C1 segment of cervical spinal cord (tissue), 14 donors: Measurements from ENCODE around the gene SHC2.

ENCODE experiments used
- DNase-seq, 14 donors: peaks; one replicate each; lab custom pipeline; 2025; lab: John Stamatoyannopoulos, UW

The SHC2 gene

DNA sequence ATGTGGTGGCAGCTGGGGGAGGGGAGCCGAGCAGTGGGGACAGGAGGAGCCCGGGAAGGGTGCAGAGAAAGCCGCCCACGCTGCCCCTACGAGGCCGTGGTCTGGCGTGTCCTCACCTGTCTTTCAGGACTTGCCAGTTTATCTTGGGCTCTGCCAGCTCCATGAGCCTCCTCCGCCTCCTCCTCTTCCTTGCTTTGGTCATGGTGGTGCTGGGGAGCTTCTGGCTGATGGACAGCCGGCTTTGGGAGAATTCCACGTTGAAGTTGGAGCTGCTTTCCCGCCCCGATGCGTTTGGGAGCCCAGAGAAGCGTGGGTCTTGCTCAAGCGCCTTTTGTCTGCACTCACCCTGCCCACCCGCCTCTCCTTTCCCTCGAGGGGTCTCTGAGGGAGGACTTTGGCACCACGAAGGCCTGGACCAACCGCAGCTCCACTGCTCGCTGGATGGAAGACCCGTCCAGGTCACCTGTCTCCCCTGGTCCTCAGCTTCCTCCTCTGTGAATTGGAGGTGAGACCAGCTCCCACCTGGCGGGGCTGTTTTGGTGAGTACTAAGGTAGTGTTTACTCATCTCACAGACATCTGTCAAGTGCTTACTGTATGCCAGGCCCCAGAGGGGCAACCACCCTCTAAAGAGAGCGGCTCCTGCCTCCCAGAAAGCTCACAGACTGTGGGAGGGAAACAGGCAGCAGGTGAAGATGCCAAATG lies 86.5 kb downstream of the SHC2 start:
- no peak for DNase-seq

DNA sequence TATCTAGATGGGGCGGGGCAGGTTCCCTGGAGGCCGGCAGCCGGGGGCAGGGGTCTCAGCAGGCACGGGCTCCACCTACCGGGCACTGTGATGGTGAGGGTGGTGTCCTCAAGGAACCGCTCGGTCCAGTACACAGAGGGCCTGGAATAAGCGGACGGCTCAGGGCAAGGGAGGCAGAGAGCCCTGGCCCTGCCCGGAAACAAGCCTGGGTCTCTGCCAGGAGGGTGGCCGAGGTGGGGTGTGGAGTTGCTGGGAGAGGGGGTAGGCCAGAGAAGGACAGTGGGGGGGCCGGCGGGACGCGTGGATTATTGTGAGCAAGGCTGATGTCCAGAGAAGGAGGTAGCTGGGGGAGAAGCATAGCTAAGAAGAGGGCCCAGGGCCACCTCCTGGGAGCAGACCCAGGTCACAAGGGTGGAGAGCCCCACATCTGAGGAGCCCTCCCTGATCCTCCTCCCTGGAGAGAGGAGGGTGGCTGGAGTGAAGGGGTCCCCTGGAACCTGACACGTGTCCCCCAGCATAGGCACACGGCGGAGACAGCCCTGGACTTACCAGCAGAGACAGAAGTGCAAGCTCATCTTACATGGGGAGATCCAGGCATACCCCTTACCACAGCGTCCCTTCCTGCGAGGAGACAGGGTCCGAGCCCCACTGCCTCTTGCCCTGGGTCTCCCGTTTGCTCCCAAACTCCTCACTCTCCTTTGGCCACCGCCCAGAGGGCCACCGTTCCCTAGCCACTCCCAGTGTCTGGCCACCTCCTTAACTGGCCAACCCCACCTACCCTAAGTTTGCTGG lies 87.2 kb downstream of the SHC2 start:
- no peak for DNase-seq

DNA sequence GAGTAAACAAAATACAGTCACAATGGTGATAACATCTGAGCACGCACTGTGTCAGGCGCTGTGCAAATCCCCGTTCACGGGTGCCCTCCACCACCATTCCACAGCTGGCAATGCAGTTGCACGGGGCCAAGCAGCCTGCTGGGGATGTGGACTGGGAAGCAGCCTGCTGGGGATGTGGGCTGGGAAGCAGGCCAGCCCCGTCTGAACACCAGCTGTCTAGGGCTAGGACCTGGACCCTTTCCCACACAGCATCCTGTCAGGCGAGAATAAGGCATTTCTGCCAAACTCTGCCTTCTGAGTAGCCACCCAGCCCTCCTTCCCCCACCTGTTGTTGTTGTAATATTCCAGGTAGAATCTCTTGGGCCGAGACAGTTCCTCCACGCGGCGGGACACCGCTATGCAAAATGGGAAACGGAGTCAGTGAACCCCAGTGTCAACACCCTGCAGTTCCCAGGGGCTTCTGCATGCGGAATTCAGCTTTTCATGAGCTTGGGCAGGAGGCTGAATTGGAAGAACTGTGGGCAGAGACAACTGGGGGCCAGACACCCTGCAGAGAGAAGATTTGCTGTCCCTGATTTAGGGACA lies 88.4 kb downstream of the SHC2 start:
- peak in 1 of 14 donors; percentile 43 for DNase-seq

DNA sequence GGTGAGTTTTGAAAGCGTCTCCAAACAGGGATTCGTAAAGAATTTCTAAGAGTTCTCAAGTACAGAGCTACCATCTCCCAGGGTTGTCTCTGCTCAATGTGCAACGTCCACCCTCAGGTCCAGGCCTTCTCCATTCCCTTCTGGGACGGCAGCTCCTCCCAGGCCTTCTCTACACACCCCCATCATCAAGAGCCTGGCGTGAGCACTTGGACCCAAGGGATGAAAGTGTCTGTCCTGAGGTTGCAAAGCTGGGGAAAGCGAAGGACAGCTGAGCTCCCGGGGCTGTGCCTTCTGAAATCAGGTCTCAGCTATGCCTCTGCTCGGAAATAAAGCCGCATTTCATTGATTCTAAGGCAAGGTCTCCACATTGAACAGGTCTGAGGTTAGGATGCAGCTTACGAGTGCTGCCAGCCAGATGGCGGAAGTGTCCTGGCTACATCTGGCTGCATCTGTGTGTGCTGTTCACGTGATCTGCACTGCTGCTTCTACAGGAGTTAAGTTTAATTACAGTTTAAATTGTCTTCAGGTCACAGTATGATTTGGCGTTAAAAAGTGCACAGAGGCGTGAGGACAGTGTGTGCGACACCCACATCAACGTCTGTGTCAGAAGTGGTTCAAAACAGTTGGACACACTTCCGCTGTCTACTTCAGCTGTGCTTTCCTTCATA lies 89.2 kb downstream of the SHC2 start:
- no peak for DNase-seq

DNA sequence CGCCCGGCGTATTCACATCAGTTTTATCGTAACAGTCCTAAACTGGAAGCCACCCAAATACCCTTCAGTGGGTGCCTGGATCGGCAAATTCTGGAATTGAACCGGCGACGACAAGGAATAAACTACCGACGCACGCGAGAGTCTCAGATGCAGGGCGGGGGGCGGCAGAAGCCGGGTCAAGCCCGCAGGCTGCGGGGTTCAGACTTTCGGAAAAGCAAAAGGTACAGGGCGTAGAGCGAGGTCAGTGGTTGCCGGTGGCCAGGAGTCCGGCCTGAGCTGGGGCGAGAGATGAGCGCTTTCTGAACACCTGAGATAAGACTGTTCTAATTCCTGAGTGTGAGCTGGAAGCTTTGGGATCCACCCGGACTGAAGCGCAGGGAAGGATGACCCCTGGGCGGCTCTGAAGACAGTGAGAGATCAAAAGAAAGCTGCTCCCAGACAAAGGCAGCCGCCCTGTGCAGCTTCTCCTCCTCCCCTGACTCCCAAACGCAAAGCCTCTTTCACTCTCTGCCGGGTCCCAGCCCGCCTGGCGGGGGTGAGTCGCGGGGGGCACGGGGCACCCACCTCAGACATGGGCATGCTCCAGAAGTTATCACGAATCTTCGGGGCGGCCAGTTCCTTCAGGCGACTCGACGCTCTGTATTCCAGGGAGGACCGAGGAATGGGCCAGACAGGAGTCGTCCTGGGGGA lies 90.0 kb downstream of the SHC2 start:
- no peak for DNase-seq

DNA sequence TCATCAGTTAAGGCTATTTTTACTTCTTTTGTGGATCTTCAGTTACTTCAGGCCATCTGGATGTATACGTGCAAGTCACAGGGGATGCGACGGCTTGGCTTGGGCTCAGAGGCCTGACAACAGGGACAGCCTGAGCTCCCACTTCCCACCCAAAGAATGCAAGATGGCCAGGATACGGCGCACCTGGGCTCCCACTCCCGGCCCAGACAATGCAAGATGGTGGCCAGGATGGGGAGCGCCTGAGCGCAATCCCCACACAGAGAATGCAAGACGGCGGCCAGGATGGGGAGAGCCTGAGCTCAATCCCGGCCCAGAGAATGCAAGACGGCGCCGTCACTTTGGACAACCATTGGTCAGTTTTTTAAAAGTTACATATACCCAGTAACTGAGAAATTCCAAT lies 91.0 kb downstream of the SHC2 start:
- DNase-seq = no peak

DNA sequence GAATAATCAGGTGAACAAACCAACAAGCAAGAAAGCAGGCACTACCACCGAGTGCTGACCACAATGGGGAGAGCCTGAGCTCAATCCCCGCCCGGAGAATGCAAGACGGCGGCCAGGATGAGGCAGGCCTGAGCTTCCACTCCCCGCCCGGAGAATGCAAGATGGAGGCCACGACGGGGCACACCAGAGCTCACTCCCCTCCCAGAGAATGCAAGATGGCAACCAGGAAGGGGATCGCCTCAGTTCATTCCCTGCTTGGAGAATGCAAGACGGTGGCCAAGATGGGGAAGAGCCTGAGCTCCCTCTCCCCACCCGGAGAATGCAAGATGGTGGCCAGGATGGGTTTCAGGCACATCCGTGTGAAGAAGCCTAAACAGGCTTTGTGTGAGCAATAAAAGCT lies 91.6 kb downstream of the SHC2 start:
- no peak for DNase-seq

DNA sequence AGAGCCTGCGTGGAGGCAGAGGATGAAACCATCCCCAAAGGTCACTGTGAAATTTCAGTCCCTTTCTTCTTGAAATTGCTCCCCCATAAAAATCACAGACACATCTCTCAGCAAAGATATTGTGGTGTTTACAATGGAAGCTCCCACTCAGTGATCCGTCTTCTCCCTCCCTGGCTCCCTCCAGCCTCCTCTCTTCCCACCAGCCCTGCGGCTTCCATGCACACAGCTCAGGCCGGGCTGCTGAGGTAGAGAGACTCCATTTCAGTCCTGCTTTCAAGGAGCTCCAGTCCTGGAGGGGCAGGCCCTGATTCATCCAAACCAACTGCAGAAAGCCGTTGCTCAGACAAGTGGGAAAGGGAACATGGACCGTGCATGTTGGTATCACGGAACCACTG lies 92.2 kb downstream of the SHC2 start:
- DNase-seq = no peak

DNA sequence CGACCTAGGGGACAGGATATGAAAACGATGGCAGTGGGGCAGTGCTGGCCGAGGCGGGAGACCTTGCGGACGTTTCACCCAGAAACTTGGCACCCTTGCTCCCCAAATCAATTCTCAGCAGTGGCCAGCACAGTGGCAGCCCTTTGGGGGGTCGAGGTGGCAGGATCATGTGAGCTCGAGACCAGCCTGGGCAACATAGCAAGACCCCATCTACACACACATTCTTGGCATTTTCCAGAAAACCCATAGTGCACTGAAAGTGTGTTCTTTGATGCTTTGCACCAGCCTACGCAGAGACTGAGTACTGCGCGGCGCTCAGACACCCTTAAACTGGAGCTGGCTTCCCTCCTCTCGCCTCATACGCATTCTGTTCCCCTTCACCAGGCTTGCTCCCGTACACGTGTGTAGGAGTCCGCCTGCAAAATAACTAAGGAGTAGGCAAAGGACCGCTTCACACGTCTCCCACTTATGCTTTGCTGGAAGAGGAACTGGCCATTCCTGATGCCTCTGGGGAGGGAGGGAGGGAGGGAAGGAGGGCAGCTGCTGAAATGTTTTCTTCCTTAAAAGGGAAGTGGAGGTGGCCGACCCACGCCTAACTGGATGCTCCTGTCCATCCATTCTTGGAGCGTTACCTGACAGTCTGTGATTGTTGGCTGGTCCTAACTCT lies 92.7 kb downstream of the SHC2 start:
- DNase-seq = no peak

DNA sequence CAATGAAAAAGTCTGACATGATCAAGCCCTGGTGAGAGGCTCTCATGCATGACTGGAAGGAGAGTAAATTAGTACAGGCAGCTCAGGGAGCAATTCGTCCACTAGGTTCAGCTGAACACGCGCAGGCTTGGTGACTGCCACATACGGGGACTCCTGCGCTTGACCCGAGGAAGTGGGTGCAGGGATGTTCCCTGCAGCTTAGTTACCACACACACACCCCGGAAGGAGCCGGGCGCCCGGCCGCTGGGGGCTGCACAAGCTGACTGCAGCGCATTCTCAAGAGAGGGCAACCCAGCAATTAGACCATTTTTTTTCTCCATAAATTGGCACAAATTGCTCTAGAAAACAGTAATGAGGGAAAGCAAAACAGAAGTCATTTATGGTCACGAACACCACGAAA lies 93.3 kb downstream of the SHC2 start:
- no peak for DNase-seq

DNA sequence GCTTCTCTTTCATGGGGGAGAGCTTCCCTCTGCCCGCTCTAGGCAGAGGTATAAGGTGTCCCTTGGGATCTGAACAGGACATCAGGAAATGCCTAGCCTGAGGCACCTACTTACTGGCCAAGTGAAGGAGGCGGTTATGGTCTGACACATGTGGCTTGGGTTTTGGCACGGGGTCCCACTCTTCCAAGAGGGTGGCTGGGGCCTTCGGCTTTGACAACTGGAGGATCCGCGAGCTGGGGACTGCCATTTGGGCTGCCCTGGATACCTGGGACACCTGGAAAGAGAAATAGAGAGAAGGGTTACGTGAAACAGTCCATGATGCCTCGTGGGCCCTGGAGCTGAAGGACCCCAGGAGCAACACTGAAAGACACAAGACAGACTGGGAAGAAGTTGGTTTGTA lies 93.9 kb downstream of the SHC2 start:
- no peak for DNase-seq
